ENCODE results near the gene APBB2. TPM values are rescaled to one million over a fixed set of nuclear protein-coding genes. Genes with fewer than 3 reads are reported as not detected.
"Not testable (repeated sequence)": the region's sequence is repeated elsewhere in the genome, so short reads cannot be mapped to it uniquely, and the experiment has no call there.

Gene APBB2
- total and polyA plus RNA-seq, 3 donors from 2014 or later: 19.7 to 77.9 (median 59.8) TPM

DNA sequence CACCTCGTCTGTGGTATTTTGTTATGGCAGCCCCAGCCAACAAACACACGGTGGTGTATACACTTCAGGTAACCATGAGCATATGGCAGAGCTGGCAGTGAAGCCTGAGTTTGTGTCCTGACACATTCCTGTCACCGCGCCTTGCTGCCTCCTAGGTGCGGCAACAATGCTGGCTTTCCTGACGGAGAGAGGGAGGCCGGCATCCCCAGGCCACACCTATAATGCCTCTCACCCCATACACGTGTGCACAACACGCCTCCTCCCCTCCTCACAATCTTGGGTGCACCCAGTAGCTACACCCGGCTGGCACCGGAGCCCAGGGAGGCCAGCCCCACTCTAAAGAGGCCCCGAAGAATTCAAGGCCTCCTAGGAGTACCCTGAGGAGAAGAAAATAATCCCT, 306.0 kb downstream of the APBB2 start:
- Histone ChIP-seq H3K27ac (no peak overlapping the region), H3K9me3 (no peaks in the 10 kb centered on the region), H3K4me3 (no peak overlapping the region), H3K27me3 (no peaks in the 10 kb centered on the region), H3K36me3 (ENCODE audit: low read depth, missing control alignments) (no peaks in the 10 kb centered on the region), H3K4me1 (peaks cover 11% of the 10 kb centered on the region)
- TF ChIP-seq POLR2A (IDR thresholded peaks at IDR 0.05): no peak
- TF ChIP-seq, protein P1, sequence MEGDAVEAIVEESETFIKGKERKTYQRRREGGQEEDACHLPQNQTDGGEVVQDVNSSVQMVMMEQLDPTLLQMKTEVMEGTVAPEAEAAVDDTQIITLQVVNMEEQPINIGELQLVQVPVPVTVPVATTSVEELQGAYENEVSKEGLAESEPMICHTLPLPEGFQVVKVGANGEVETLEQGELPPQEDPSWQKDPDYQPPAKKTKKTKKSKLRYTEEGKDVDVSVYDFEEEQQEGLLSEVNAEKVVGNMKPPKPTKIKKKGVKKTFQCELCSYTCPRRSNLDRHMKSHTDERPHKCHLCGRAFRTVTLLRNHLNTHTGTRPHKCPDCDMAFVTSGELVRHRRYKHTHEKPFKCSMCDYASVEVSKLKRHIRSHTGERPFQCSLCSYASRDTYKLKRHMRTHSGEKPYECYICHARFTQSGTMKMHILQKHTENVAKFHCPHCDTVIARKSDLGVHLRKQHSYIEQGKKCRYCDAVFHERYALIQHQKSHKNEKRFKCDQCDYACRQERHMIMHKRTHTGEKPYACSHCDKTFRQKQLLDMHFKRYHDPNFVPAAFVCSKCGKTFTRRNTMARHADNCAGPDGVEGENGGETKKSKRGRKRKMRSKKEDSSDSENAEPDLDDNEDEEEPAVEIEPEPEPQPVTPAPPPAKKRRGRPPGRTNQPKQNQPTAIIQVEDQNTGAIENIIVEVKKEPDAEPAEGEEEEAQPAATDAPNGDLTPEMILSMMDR (IDR thresholded peaks at IDR 0.05): no peak
- intact Hi-C loops (cut with DNase I; ENCODE audit: low total_unique reads): no loop called here
- WGBS, 2 donors: 54 to 63% methylated on average over 10 to 12 of the region's 12 CpGs
- no peak for DNase-seq

DNA sequence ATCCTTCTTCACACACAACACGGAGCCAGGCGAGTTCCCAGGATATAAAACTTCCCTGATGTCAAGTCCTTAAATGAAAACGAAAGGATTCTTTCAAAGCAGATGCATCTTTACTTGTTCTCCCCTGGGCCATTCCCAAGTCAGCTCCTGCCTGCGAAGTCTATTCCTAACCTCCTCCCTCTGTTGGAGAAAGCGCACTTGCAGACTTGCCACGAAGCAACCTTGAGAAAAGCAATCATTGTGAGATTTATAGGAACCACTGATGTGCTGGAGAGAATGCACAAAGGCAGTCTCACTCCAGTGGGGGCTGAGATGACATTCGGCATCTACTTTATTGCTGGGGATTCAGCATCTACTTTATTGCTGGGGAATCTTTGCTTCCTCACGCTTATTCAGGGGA, 308.9 kb downstream of the APBB2 start:
- intact Hi-C loops (cut with DNase I; ENCODE audit: low total_unique reads): no loop called here
- 65 to 69% methylated on average over 8 of the region's 8 CpGs for WGBS, 2 donors
- Histone ChIP-seq H3K27ac (no peak overlapping the region), H3K27me3 (no peaks in the 10 kb centered on the region), H3K9me3 (no peaks in the 10 kb centered on the region), H3K36me3 (ENCODE audit: low read depth, missing control alignments) (no peaks in the 10 kb centered on the region), H3K4me1 (peaks cover 11% of the 10 kb centered on the region), H3K4me3 (no peak overlapping the region)
- TF ChIP-seq, protein P1 (IDR thresholded peaks at IDR 0.05): no peak
- TF ChIP-seq POLR2A (IDR thresholded peaks at IDR 0.05): no peak
- DNase-seq: no peak

- intact Hi-C loops (cut with DNase I; ENCODE audit: low total_unique reads); H3K9me3 ChIP-seq; H3K4me3 ChIP-seq; DNase-seq; H3K27ac ChIP-seq; H3K4me1 ChIP-seq; H3K36me3 ChIP-seq (ENCODE audit: low read depth, missing control alignments); H3K27me3 ChIP-seq: not testable (repeated sequence)
- WGBS, 2 donors: 96 to 100% methylated on average over 4 of the region's 4 CpGs
Measured at GRCh38 chr4:40900531-40900930, 313.8 kb downstream of the APBB2 start.

- TF ChIP-seq POLR2A (IDR thresholded peaks at IDR 0.05): no peak
- TF ChIP-seq, protein P1 (IDR thresholded peaks at IDR 0.05): peak; percentile 65 to 83 (median 76)
- intact Hi-C loops (cut with DNase I; ENCODE audit: low total_unique reads): no loop called here
- peak; percentile 88 for DNase-seq
- no peak overlapping the region for H3K27ac ChIP-seq
- 37% methylated on average over 10 of the region's 10 CpGs for WGBS, 2 donors
- H3K4me1 ChIP-seq: no peaks in the 10 kb centered on the region
- H3K36me3 ChIP-seq (ENCODE audit: low read depth, missing control alignments): no peaks in the 10 kb centered on the region
- no peaks in the 10 kb centered on the region for H3K27me3 ChIP-seq
- H3K4me3 ChIP-seq: peak overlapping the region; percentile 1 to 17
- no peaks in the 10 kb centered on the region for H3K9me3 ChIP-seq
Measured at GRCh38 chr4:40897557-40898203, 316.7 kb downstream of the APBB2 start.

- H3K36me3 ChIP-seq (ENCODE audit: low read depth, missing control alignments): no peaks in the 10 kb centered on the region
- no peak overlapping the region for H3K27ac ChIP-seq
- H3K4me3 ChIP-seq: no peak overlapping the region
- H3K27me3 ChIP-seq: no peaks in the 10 kb centered on the region
- intact Hi-C loops (cut with DNase I; ENCODE audit: low total_unique reads): no loop called here
- H3K9me3 ChIP-seq: no peaks in the 10 kb centered on the region
- no peak for DNase-seq
- H3K4me1 ChIP-seq: no peaks in the 10 kb centered on the region
- TF ChIP-seq, protein P1 (IDR thresholded peaks at IDR 0.05): no peak
- no peak for TF ChIP-seq POLR2A (IDR thresholded peaks at IDR 0.05)
- 86 to 91% methylated on average over 6 of the region's 6 CpGs for WGBS, 2 donors
Measured at GRCh38 chr4:40890764-40891163, 323.6 kb downstream of the APBB2 start.
